Fibroblast of pulmonary artery (primary cell): ENCODE results near the gene CHRNA9.
A peak's percentile ranks its signal among the peaks of the same experiment; 100 is the strongest.

Experiments used
- DNase-seq: peaks from one replicate; pipeline ENCODE4 v3.0.0-alpha.2; 2010; ENCODE audit warnings: low read depth
- H3K4me3 ChIP-seq: replicated peaks from 2 replicates; pipeline ENCODE4 v1.5.1; 2011; ENCODE audit warnings: low read depth, mild to moderate bottlenecking, control low read depth, low read length, moderate library complexity
- TF ChIP-seq, protein P1 (sequence below): IDR thresholded peaks from 2 replicates; pipeline ENCODE4 v1.5.1; 2011; ENCODE audit warnings: mild to moderate bottlenecking, control low read depth, low read length, inconsistent platforms; ENCODE audit errors: missing control alignments

CHRNA9 gene

DNA sequence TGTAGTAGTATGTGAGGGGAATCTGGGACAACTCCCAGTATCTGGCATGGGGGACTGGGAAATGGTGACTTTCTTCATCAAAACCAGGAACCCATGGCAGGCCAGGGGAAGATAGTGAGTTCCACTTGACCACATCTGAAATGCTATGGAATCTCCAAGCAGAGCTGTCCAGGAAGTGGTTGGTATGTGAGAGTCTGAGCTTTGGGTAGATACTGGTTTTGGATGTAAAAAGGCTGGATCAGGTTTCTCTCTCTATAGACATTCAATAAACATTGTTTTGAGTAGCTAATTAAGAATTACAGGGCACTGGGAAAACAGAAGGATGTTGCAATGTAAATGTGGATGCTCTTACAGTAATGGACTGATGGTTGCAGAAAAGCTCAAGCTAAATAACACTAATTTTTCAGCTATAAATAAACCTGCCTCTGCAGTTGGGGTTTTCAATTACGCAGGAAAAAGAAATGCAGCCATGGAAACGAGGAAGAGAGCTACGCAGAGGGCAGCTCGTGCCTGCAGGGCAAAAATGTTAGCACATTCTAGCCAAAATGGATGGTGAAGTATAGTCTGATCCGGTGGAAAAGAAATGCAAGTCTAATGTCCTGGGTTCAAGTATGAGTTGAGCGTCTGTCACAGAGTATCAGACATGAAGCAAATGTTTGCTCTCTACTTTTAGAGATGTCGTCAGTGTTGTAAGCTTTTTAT is 13.4 kb upstream of the CHRNA9 start:
- no peak overlapping the region for H3K4me3 ChIP-seq
- TF ChIP-seq, protein P1, sequence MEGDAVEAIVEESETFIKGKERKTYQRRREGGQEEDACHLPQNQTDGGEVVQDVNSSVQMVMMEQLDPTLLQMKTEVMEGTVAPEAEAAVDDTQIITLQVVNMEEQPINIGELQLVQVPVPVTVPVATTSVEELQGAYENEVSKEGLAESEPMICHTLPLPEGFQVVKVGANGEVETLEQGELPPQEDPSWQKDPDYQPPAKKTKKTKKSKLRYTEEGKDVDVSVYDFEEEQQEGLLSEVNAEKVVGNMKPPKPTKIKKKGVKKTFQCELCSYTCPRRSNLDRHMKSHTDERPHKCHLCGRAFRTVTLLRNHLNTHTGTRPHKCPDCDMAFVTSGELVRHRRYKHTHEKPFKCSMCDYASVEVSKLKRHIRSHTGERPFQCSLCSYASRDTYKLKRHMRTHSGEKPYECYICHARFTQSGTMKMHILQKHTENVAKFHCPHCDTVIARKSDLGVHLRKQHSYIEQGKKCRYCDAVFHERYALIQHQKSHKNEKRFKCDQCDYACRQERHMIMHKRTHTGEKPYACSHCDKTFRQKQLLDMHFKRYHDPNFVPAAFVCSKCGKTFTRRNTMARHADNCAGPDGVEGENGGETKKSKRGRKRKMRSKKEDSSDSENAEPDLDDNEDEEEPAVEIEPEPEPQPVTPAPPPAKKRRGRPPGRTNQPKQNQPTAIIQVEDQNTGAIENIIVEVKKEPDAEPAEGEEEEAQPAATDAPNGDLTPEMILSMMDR: no peak
- DNase-seq: peak; percentile 38

DNA sequence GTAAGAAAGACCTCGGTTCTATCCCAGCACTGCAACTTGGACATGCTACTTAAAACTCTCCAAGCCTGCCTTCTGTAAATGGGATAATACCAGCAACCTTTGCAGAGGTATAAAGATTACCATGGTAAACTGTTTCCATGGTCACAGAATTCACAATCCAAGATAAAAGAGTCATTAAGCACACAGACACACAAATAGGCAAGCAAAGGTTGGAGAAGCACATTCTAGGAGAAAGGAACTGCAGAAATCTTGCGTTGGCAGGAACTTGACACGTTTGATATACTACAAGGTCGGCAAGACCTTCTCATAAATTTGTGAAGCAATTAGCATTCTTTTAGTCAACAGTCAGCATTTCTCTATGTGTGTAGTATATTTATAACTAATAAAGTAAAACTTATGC is 12.3 kb upstream of the CHRNA9 start:
- H3K4me3 ChIP-seq: no peak overlapping the region
- peak; percentile 24 for DNase-seq
- TF ChIP-seq, protein P1: no peak

DNA sequence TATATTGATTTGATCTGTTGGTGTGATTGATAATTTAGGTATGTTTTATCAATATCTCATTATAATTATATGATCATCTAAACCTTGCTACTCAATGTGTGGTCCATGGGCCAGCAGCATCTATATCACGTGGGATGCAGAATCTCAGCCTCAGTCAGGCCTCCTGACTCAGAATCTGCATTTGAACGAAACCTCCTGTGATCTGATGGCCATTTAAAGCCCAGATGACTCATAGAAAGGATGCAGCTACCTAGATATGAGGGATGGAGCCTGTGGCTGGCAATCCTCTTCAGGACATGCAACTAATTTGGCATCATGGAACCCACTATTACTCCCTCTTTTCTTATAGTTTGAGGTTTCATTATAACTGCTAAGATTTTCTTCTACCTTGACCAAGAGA is 11.3 kb upstream of the CHRNA9 start:
- TF ChIP-seq, protein P1: no peak

GRCh38 chr4:40325406-40326019 is 9.6 kb upstream of the CHRNA9 start:
- no peak overlapping the region for H3K4me3 ChIP-seq
- TF ChIP-seq, protein P1: peak; percentile 95
- DNase-seq: peak; percentile 83

More for the DNA sequence above, 11.3 kb upstream of the CHRNA9 start:
- DNase-seq: no peak
- no peak overlapping the region for H3K4me3 ChIP-seq

- TF ChIP-seq, protein P1: no peak
- H3K4me3 ChIP-seq: no peak overlapping the region
- DNase-seq: peak; percentile 42
These were observed 7.8 kb upstream of the CHRNA9 start for GRCh38 chr4:40327340-40327739.

DNA sequence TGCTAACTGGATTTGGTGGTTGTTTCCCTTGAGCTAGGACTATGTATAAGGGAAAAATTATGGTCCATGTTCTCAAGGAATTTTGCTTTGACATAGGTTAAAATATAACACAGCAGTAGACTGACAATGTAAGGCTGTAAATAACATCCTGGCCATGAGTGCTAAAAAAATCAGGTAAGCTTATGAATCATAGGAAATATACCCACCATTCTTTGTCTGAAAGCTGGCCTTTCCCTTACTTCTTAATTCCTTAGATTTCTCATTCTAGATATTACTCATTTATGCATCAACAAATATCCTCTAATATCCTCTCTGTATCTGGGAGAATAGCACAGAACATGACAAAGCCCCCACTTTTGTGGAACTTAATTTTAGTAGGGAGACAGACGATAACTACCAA is 6.8 kb upstream of the CHRNA9 start:
- TF ChIP-seq, protein P1: no peak
- no peak overlapping the region for H3K4me3 ChIP-seq
- DNase-seq: no peak
